Memory B cell (primary cell): ENCODE measurements around the gene TIGD3.
A peak's percentile ranks its signal among the peaks of the same experiment; 100 is the strongest.

Experiments
- ATAC-seq: fragments of 150-1000 bp; cut with Tn5 transposase; 2 replicates; pipeline ENCODE4 v1.10.0; 2021; ENCODE audit warnings: low read depth, mild to moderate bottlenecking, moderate library complexity
- DNase-seq, 2 donors: peaks; one replicate each; pipeline ENCODE4 v3.0.0; 2022; ENCODE audit warnings: low spot score in 2 of 2
- H3K27ac Mint-ChIP-seq: one replicate; pipeline ENCODE4 v1.8.0; 2022; ENCODE audit warnings: mild to moderate bottlenecking, moderate library complexity, mixed read lengths
- H3K27me3 Mint-ChIP-seq: one replicate; pipeline ENCODE4 v1.8.0; 2022; ENCODE audit warnings: mixed read lengths
- H3K36me3 Mint-ChIP-seq: one replicate; pipeline ENCODE4 v1.8.0; 2022; ENCODE audit warnings: mild to moderate bottlenecking, mixed read lengths
- H3K4me1 Mint-ChIP-seq: one replicate; pipeline ENCODE4 v1.8.0; 2022; ENCODE audit warnings: mixed read lengths
- H3K4me3 Mint-ChIP-seq: one replicate; pipeline ENCODE4 v1.8.0; 2022; ENCODE audit warnings: mild to moderate bottlenecking, moderate library complexity, mixed read lengths
- H3K9me3 Mint-ChIP-seq: one replicate; pipeline ENCODE4 v1.8.0; 2022; ENCODE audit warnings: mixed read lengths

The TIGD3 gene

GRCh38 chr11:65354265-65355012, at the start of gene TIGD3:
Gene TIGD3 (plus strand): TSS chr11:65354751. CDS start chr11:65355809, 1,058 bp downstream.
- Mint-ChIP-seq H3K36me3 (peaks cover 7% of the 10 kb centered on the region), H3K4me1 (peaks cover 18% of the 10 kb centered on the region), H3K9me3 (no peaks in the 10 kb centered on the region), H3K27ac (peak within 1 kb of the TSS; percentile 87), H3K27me3 (no peaks in the 10 kb centered on the region), H3K4me3 (peak within 1 kb of the TSS; percentile 100)
- peak; percentile 91 to 95 for DNase-seq
- ATAC-seq = peak; percentile 93

GRCh38 chr11:65305501-65306268, 48.9 kb upstream of the TIGD3 start:
- Mint-ChIP-seq H3K27me3 (no peaks in the 10 kb centered on the region), H3K4me1 (peaks cover 3% of the 10 kb centered on the region), H3K9me3 (no peaks in the 10 kb centered on the region), H3K36me3 (peaks cover 8% of the 10 kb centered on the region), H3K4me3 (no peak overlapping the region), H3K27ac (no peak overlapping the region)
- ATAC-seq = no peak
- DNase-seq = no peak

DNA sequence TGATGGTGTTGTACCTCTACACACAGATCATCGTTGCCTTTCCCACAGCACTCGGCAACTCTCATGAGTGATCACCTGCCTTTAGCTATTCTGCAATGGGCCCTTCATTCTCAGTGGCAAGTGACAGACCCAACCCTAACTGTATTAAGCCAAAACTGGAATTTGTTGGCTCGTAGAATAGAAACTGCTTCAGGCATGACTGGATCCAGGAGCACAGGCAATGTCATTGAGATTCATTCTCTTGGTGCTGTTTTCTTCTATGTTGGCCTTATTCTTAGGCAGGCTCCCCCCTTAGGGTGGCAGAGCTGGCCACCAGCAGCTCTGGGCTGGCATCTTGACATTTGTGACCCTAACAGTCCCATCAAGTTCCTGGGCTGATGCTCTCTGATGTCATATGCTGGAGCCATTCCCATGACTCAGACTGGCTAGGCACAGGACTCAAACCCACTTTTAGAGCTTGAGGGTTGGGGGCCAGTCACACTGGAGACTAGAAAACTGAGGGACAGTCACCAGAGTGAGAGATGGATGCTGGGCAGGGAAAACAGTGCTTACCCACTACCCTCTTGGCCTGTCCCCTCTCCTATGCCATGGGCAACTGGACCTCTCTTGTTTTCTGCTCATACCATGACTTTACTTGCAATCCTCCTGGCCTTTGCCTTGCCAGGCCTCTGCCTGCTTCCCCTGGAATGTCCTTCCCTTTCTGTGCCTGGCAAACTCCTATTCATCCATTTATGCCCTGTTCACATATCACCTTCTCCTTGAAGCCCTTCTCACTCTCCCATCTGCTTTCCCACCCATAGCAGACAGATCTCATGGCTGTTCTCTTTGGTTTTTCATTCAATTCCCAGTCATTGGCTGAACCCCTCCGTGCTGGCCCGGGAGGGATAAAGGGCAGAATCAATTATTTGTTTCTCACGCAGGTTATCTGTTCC, 47.0 kb upstream of the TIGD3 start:
- no peak for DNase-seq
- no peaks in the 10 kb centered on the region for H3K9me3 Mint-ChIP-seq
- H3K27me3 Mint-ChIP-seq = no peaks in the 10 kb centered on the region
- no peak overlapping the region for H3K27ac Mint-ChIP-seq
- peaks cover 3% of the 10 kb centered on the region for H3K4me1 Mint-ChIP-seq
- H3K4me3 Mint-ChIP-seq = no peak overlapping the region
- peaks cover 8% of the 10 kb centered on the region for H3K36me3 Mint-ChIP-seq
- ATAC-seq = no peak

DNA sequence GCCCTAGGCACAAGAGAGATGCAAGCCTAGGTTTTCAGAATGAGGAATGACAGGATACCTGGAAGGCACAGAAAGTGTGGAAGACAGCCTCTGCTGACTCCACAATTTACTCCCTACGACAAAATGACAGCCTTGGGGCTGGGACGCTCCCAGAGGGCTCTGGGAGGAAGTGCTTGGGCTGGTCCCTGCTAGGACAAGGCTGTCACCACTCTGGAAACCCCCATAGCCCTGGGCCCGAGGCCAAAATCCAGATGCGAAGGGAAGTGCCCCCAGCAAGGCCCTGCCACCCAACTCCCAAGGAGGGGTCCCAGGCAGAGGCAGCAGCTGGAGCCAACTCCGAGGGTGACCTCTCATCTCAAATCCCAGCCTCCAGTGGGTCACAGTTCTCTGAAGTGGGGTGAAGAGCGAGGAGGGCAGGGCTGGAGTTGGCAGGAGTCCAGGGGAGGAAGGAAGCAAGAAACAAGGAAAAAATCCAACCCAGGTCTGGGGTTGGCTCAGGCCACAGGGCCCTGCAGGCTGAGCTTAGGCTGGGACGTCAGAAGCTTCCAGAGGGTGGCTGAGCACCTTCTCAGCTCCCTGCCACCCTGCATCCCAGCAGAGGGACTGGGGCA, 46.2 kb upstream of the TIGD3 start:
- Mint-ChIP-seq H3K36me3 (peaks cover 8% of the 10 kb centered on the region), H3K27me3 (peaks cover under 1% of the 10 kb centered on the region), H3K4me3 (no peak overlapping the region), H3K9me3 (no peaks in the 10 kb centered on the region), H3K4me1 (peaks cover 3% of the 10 kb centered on the region), H3K27ac (no peak overlapping the region)
- ATAC-seq (peak; percentile 61), DNase-seq (no peak)

DNA sequence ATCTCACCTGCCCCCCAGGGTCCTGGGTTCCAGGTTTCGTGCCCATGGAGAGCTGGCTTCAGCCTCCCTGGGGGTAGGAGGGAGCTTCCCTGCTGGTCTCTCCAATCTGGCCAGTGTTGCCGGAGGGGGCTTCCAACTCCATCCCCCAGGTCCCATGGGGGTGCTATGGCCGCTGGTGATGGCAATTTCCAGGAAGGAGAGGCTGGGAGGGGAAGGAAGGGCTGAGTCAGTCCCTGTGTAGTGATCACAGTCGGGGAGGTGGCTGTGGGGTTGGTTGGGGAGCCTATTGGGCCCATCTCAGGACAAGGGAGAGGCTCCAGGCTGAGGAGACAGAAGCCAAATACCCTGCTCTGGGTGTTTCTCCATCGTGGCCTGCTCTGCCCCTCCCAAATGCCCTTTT, 45.5 kb upstream of the TIGD3 start:
- Mint-ChIP-seq H3K4me3 (no peak overlapping the region), H3K4me1 (peaks cover 4% of the 10 kb centered on the region), H3K36me3 (peaks cover 5% of the 10 kb centered on the region), H3K9me3 (no peaks in the 10 kb centered on the region), H3K27me3 (peaks cover 7% of the 10 kb centered on the region), H3K27ac (no peak overlapping the region)
- DNase-seq (no peak), ATAC-seq (no peak)

DNA sequence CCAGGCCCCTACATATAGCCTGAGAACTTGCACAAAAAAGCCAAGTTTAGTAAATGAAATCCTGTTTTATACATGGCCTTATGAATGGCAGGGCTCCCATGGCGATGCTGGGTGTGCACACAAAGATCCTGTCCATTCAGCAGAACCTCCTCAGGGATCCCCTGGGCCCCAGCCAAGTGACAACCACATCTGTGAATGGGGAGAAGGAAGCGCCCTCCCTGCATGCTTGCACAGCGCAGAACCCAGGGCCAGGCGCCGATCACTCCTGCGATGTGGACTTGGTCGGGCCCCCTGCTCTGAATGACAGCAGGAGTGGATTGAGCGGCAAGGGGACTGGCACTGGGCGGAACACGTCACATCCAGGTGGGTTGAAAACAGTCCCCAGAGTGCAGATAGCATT, 44.3 kb upstream of the TIGD3 start:
- H3K4me3 Mint-ChIP-seq = no peak overlapping the region
- DNase-seq = no peak
- H3K9me3 Mint-ChIP-seq = no peaks in the 10 kb centered on the region
- H3K27me3 Mint-ChIP-seq = peaks cover 8% of the 10 kb centered on the region
- H3K27ac Mint-ChIP-seq = no peak overlapping the region
- H3K4me1 Mint-ChIP-seq = peaks cover 4% of the 10 kb centered on the region
- no peaks in the 10 kb centered on the region for H3K36me3 Mint-ChIP-seq
- ATAC-seq = no peak

DNA sequence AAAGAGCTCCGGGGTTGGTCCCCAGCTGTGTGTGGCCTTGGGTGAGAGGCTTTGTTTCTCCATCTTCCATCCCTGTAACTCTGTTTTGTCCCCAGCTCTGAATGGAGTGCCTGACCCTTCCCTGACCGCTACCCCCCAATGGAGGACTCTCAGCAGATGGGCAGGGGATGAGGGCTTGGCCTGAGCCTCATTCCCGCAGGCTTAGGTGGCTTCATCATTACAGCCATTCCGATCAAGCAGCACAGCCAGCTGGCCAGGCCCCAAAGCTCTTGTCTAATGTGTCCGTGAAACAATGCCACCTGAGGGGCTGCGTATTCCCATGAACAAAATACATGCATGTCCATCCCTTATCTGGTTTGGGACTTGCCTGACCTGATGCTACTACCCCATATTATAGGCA, 43.8 kb upstream of the TIGD3 start:
- Mint-ChIP-seq H3K27ac (no peak overlapping the region), H3K27me3 (peaks cover 8% of the 10 kb centered on the region)

DNA sequence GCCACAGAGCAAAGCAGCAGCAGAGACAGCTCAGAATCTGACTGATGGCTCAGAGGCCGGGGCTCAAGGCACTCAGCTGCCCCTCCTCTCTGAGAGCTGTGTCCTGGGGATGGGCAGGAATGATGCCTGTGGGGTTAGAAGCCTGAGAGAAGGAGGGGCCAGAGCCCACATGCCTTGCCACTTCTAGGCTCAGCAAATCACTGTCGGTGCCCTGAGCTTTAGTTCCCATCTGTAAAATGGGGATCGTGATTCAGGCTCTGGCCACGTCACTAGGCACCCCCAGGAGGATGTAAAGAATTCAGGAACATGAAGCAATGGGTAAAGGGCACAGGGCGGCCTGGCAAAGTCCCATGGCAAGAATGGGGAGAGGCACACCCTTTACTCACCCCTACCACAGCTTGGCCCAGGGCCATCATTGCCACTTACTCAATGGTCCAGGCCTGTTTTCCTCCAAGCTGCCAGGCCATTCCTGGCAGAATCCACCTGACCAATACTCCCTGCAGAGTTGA, 43.3 kb upstream of the TIGD3 start:
- H3K36me3 Mint-ChIP-seq = no peaks in the 10 kb centered on the region
- DNase-seq = no peak
- H3K4me3 Mint-ChIP-seq = no peak overlapping the region
- no peak for ATAC-seq
- H3K4me1 Mint-ChIP-seq = peaks cover 8% of the 10 kb centered on the region
- no peaks in the 10 kb centered on the region for H3K9me3 Mint-ChIP-seq
- H3K27me3 Mint-ChIP-seq = peaks cover 8% of the 10 kb centered on the region
- H3K27ac Mint-ChIP-seq = no peak overlapping the region

More for the DNA sequence above, 43.8 kb upstream of the TIGD3 start:
- DNase-seq = no peak
- H3K4me3 Mint-ChIP-seq = no peak overlapping the region
- peaks cover 6% of the 10 kb centered on the region for H3K4me1 Mint-ChIP-seq
- no peaks in the 10 kb centered on the region for H3K9me3 Mint-ChIP-seq
- ATAC-seq = no peak
- H3K36me3 Mint-ChIP-seq = no peaks in the 10 kb centered on the region

GRCh38 chr11:65314501-65315203, 39.9 kb upstream of the TIGD3 start, which contains the start of gene CDC42EP2:
Gene CDC42EP2 (plus strand): TSS chr11:65314866. CDS start chr11:65320899, 6,033 bp downstream.
- peak within 1 kb of the TSS; percentile 79 for H3K4me3 Mint-ChIP-seq
- H3K27ac Mint-ChIP-seq = no peak within 1 kb of the TSS
- no peaks in the 10 kb centered on the region for H3K9me3 Mint-ChIP-seq
- DNase-seq (peak; percentile 58 to 74), ATAC-seq (peak; percentile 86)
- peaks cover 8% of the 10 kb centered on the region for H3K4me1 Mint-ChIP-seq
- H3K27me3 Mint-ChIP-seq = peaks cover 8% of the 10 kb centered on the region
- H3K36me3 Mint-ChIP-seq = no peaks in the 10 kb centered on the region

DNA sequence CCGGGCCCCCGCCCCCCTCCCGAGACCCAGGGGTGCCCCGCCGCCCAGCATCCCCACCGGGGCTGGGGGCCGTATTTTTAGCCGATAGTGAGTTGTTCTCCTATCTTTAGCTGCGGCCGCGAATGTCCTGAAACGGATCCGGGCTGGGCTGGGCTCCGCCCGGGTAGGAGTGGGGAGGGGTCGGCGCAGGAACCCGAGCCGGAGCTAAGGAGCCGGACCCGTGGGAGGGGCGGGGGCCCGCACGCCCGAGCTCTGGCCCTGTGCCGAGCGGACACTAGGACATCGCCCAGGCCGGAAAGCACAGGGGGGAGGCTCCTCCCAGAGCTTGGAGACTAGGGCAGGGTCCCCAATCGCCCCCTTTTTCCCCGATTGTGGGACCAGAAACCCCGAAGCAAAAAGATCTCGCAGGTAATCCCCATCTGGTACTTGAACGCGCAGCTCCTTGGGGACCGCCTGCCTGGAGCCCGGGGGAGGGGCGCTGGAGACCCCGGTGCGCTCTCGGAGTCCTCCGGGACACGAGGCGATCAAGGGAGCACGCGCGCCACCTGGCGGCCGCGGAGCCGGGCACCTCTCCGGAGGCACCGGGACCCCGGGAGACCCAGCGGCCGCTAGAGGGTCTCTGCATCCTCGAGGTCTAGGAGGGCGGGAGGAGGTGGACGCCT, 39.2 kb upstream of the TIGD3 start:
- peaks cover 8% of the 10 kb centered on the region for H3K4me1 Mint-ChIP-seq
- H3K27me3 Mint-ChIP-seq = peaks cover 8% of the 10 kb centered on the region
- ATAC-seq = peak; percentile 65
- DNase-seq = peak; percentile 83 to 92
- H3K27ac Mint-ChIP-seq = no peak overlapping the region
- H3K9me3 Mint-ChIP-seq = no peaks in the 10 kb centered on the region
- H3K4me3 Mint-ChIP-seq = peak overlapping the region; percentile 79
- no peaks in the 10 kb centered on the region for H3K36me3 Mint-ChIP-seq

- ATAC-seq (no peak), DNase-seq (no peak)
- peaks cover 8% of the 10 kb centered on the region for H3K27me3 Mint-ChIP-seq
- H3K27ac Mint-ChIP-seq = no peak overlapping the region
- peaks cover 8% of the 10 kb centered on the region for H3K4me1 Mint-ChIP-seq
- H3K4me3 Mint-ChIP-seq = peak overlapping the region; percentile 65
- H3K36me3 Mint-ChIP-seq = no peaks in the 10 kb centered on the region
- no peaks in the 10 kb centered on the region for H3K9me3 Mint-ChIP-seq
These were observed 38.7 kb upstream of the TIGD3 start for GRCh38 chr11:65315866-65316226.

DNA sequence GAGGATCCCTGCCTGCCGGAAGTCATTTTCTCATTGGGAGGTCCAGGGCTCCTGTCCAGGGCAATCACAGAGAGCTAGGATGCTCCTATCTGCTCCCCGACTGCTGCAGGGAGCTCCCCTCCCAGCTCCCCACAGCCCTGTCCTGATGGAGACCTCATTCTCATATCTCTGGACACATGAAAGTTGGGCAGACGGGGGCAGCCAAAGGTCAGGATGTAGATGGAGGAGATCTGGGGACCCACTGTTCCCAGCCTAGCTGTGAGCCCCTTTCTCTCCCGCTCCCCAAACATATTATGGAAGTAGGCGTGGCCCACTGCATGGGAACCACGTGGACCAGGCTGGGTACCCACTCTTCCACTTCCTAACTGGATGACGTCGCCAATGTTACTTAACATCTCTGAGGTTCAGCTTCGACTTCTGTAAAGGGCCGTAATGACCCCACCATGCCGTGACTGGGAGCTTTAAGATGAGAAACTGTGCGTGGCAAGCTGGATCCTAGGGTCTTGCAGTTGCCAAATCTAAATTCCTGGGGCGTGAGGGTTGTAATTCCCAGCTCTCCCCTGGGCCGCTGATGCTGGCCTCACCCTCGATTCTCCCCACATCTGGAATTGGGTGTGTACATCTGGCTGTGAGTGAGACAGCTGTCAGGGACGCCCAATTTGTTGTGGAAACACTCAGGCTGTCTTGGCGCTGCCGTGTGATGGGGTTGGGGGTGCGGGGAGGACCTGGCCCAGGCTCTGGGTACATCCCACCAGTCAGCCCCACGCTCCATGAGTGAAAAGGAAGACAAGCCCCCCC, 38.1 kb upstream of the TIGD3 start:
- Mint-ChIP-seq H3K9me3 (no peaks in the 10 kb centered on the region), H3K27ac (no peak overlapping the region), H3K27me3 (peaks cover 8% of the 10 kb centered on the region), H3K4me1 (peaks cover 8% of the 10 kb centered on the region), H3K36me3 (no peaks in the 10 kb centered on the region), H3K4me3 (peak overlapping the region; percentile 65)
- no peak for DNase-seq
- ATAC-seq = no peak
